ACC112 (cell line): ENCODE results near the gene ICAM2.

ENCODE experiments used
- H2AFZ ChIP-seq: fragments of 200-600 bp; sonication (generic); one replicate; pipeline ENCODE4 v1.6.0; 2017; ENCODE audit warnings: antibody characterized with exemption, low read length; ENCODE audit not compliant: unreplicated experiment
- H3K27ac ChIP-seq: fragments of 200-600 bp; sonication (generic); 2 replicates; pipeline ENCODE4 v1.5.1; 2014; ENCODE audit warnings: low read depth, mild to moderate bottlenecking, antibody characterized with exemption, low read length, moderate library complexity
- H3K27me3 ChIP-seq: fragments of 200-600 bp; sonication (generic); 2 replicates; pipeline ENCODE4 v1.6.1; 2014; ENCODE audit warnings: mild to moderate bottlenecking, antibody characterized with exemption, low read length, moderate library complexity, mixed read lengths; ENCODE audit not compliant: insufficient read depth
- H3K36me3 ChIP-seq: fragments of 200-600 bp; sonication (generic); 2 replicates; pipeline ENCODE4 v1.6.1; 2016; ENCODE audit warnings: mild to moderate bottlenecking, antibody characterized with exemption, low read length, moderate library complexity, mixed read lengths; ENCODE audit not compliant: insufficient read depth
- H3K4me1 ChIP-seq: fragments of 200-600 bp; sonication (generic); one replicate; pipeline ENCODE4 v1.6.1; 2016; ENCODE audit warnings: low read length, mixed read lengths; ENCODE audit not compliant: insufficient read depth, unreplicated experiment, control insufficient read depth
- H3K4me3 ChIP-seq: fragments of 200-600 bp; sonication (generic); 2 replicates; pipeline ENCODE4 v1.5.1; 2014; ENCODE audit warnings: mild to moderate bottlenecking, low read depth, low read length
- H3K79me2 ChIP-seq: fragments of 200-600 bp; sonication (generic); one replicate; pipeline ENCODE4 v1.6.0; 2016; ENCODE audit warnings: low read length; ENCODE audit not compliant: control insufficient read depth, unreplicated experiment, insufficient read depth

The ICAM2 gene

DNA sequence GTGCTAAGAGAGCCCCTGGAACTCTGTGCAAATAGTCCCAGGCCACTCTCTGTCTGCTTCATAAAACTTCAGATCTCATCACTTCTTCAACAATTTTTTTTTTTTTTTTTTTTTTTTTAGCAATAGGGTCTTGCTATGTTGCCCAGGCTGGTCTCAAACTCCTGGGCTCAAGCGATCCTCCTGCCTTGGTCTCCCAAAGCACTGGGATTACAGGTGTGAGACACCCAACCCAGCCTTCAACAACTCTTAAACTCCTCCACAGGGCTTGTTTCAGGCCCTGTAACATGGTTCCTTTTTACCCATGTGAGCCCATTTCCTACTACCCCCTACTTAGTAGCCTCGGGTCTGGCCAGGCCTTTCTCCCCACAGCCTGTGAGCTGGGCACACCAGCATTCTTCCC is 39.3 kb upstream of the ICAM2 start:
- Histone ChIP-seq H3K36me3 (no peaks in the 10 kb centered on the region), H3K27me3 (no peaks in the 10 kb centered on the region), H2AFZ (no peak overlapping the region), H3K4me1 (peaks cover 6% of the 10 kb centered on the region), H3K27ac (no peak overlapping the region), H3K79me2 (no peaks in the 10 kb centered on the region), H3K4me3 (no peak overlapping the region)

DNA sequence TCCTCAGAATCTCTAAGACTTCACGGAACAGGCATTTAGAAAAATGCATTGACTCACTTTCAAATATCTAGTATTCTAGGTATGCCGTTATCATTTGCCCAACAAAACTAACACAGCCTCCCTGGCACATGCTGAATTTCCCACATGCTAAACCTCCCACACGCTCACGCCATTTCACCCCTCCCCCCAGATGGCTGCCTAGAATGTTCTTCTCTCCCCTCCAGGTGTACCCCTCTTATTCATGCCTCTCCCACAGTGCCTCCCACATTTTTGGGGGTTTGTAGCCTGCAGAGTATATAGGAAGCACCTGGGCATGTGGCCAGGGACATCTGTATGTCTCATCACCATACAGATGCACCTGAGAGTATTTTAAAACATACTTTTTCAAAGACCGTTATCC is 38.2 kb upstream of the ICAM2 start:
- H3K4me1 ChIP-seq = peaks cover 6% of the 10 kb centered on the region
- no peaks in the 10 kb centered on the region for H3K27me3 ChIP-seq
- no peak overlapping the region for H3K27ac ChIP-seq
- no peaks in the 10 kb centered on the region for H3K79me2 ChIP-seq
- H3K4me3 ChIP-seq = no peak overlapping the region
- H2AFZ ChIP-seq = no peak overlapping the region
- 0 out of 2 replicates have a peak, but pooled peaks cover 3% of the 10 kb centered on the region for H3K36me3 ChIP-seq

DNA sequence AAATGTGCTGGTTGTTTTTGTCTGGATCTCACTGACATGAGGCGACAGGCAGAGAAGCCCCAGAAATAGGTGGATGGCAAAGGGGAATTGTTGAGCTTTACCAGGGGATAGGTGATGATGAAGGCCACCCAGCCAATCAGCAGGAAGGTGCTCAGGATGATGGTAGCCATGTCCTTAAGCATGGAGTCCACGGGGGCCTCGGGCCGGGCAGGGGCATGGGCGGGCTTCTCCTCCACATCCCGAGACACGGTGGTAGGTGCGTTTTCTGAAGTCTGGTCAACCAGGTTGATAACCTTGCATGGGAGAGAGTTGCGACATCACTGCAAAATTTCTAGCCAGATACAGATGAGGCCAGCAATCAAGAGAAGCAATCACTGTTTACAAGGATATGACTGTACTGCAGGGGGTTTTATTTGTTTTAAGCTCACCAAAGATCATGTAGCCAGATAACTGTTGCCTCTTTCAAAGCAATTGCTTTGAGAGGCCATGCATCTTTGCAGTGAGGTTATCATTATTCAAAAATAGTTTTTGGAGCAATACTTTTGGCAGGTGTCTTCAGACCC is 37.3 kb upstream of the ICAM2 start:
- Histone ChIP-seq H3K36me3 (0 out of 2 replicates have a peak, but pooled peaks cover 3% of the 10 kb centered on the region), H2AFZ (no peak overlapping the region), H3K27ac (no peak overlapping the region), H3K79me2 (no peaks in the 10 kb centered on the region), H3K4me1 (peaks cover 6% of the 10 kb centered on the region), H3K27me3 (no peaks in the 10 kb centered on the region), H3K4me3 (no peak overlapping the region)

DNA sequence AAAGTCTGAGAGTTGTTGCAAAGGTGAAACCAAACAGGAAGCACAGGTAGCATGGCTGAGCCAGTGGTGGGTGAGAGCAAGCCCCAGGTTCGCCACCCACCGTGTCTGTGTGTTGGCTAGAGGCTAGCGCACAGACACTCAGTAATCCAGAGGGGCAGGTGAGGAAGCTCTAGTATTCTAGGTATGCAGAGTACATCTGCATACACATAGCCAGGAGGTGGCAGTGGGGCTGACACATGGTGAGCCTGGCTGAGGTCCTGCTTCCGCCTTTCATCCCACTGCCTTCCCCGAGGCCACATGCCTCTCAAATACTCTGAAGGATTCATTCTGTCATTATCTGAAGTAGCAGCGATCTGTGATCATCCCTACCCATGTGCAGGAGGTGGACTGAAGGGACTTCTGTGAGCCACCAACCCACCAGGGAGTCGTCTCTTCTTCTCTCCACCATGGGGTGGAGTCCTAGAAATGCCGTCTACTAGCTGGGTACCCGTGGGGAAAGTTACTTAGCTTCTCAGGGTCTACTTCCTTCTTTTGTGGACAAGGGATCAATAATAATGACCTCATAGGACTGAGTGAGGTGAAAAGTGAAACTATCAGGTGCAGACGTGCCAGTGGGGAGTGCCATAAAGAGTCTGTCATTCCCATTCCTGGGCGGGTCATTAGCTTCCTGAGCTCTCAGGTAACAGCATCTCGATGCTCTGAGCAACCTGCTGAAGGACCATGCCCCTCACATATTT is 36.0 kb upstream of the ICAM2 start:
- Histone ChIP-seq H2AFZ (no peak overlapping the region), H3K4me3 (no peak overlapping the region), H3K4me1 (peaks cover 2% of the 10 kb centered on the region), H3K27ac (no peak overlapping the region), H3K27me3 (no peaks in the 10 kb centered on the region), H3K36me3 (0 out of 2 replicates have a peak, but pooled peaks cover 3% of the 10 kb centered on the region), H3K79me2 (no peaks in the 10 kb centered on the region)

DNA sequence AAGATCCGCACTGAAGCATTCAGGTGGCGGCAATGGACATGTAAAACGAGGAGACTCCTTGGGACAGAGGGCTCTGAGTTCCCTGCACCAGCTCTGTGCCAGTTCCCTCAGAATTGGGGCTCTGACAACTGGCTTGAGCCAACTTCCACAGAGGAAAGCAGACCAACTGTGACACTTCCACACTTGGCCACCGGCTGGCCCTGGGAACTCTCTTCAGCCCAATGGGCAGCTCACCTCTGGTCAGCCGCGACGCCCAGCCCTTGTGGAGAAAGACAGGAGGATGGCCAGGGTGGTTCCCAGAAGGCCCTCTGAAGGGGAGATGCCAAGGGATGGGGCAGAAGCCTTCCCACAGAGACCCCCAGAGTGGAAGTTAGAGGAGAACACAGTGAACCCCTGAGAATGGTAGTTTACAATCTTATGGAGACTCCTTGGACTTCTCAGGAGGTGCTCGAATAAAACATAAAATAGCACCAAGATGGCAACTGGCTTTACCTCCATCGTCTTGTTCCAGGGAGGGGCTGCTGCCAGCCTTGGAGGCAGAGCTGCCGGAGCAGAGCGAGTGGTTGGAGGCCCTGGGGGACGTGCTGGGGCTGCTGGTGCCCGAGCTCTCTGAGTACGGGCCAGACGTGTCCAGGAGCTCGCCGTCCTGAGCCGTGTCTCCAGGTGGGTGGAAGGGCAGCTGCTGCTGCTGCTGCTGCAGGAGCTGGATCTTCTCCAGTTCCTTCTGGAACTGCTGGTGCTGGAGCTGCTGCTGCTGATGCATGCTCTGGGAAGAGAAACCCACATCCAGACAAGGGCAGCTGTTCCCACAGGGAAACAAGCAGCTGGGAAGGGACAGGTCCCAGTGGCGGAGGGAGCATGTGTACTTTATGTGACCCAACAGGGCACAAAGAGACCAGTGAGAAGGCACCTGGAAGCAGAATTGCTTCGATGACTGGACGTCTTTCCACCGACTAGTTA is 35.0 kb upstream of the ICAM2 start:
- Histone ChIP-seq H3K36me3 (peaks cover 5% of the 10 kb centered on the region; the same call in 1 of the 2 replicates), H3K4me1 (no peaks in the 10 kb centered on the region), H3K4me3 (no peak overlapping the region), H3K79me2 (no peaks in the 10 kb centered on the region), H3K27me3 (no peaks in the 10 kb centered on the region), H2AFZ (no peak overlapping the region), H3K27ac (no peak overlapping the region)

DNA sequence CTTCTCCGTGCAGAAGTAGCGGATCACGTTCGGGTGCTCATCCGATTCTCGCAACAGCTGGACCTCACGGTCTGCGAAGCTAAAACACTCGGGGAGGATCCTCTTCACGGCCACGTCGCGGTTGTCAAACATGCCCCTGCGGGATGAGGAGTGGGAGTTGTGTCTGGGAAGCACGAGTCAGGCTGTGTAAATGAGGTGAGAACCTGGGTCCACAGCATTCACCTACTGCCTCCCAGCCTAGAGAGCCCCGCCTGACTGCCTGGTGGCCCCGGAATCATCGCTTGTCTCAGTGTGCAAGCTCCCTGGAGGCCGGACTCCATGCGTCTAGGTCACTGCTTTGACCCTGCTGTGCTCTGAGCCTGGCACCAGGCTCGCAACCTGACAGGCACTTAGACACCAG is 33.9 kb upstream of the ICAM2 start:
- Histone ChIP-seq H3K36me3 (peaks cover 10% of the 10 kb centered on the region; the same call in 1 of the 2 replicates), H3K27me3 (no peaks in the 10 kb centered on the region), H3K27ac (no peak overlapping the region), H3K4me1 (no peaks in the 10 kb centered on the region), H2AFZ (no peak overlapping the region), H3K4me3 (no peak overlapping the region), H3K79me2 (no peaks in the 10 kb centered on the region)

DNA sequence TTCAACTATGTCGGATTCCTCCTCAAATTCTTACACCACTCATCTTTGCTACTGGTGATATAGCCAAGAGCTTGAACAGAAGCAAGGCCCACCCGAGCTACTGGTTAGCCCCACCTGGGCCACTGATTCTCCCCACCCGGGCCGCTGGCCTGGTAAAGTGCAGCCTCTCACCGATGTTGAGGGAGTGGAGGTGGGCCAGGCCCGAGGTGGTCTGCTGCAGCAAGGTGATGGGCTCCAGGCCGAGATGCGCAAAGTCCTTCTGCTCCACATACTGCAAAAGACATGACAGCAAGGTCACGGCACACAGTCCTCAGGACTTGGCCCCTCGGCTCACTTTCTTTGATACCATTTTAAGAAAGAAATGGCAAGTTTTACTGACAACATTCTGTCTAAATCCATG is 32.7 kb upstream of the ICAM2 start:
- H3K4me1 ChIP-seq = no peaks in the 10 kb centered on the region
- H3K36me3 ChIP-seq = peaks cover 10% of the 10 kb centered on the region; the same call in 1 of the 2 replicates
- no peak overlapping the region for H3K27ac ChIP-seq
- no peaks in the 10 kb centered on the region for H3K27me3 ChIP-seq
- no peak overlapping the region for H2AFZ ChIP-seq
- H3K79me2 ChIP-seq = no peaks in the 10 kb centered on the region
- H3K4me3 ChIP-seq = no peak overlapping the region

DNA sequence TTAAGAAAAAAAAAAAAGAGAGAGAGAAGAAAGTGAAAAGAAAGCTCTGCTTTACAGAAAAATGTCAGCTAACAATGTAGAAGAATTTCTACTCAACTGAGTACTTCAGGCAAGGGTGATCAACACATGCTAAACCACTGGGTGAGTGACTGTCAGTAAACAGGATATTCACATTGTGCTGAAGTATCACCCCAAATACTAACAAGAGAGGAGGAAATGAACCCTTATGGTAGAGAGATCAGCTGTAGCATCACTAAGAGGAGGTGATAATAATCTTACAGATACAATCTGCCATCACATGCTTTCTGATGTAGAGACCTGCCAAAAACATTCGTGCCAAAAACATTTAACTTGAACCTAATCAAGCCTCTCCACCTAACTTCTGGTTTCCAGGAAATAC is 30.7 kb upstream of the ICAM2 start:
- H3K27me3 ChIP-seq = no peaks in the 10 kb centered on the region
- no peaks in the 10 kb centered on the region for H3K4me1 ChIP-seq
- no peak overlapping the region for H2AFZ ChIP-seq
- peaks cover 10% of the 10 kb centered on the region; the same call in 1 of the 2 replicates for H3K36me3 ChIP-seq
- H3K4me3 ChIP-seq = no peak overlapping the region
- H3K27ac ChIP-seq = no peak overlapping the region
- H3K79me2 ChIP-seq = no peaks in the 10 kb centered on the region

DNA sequence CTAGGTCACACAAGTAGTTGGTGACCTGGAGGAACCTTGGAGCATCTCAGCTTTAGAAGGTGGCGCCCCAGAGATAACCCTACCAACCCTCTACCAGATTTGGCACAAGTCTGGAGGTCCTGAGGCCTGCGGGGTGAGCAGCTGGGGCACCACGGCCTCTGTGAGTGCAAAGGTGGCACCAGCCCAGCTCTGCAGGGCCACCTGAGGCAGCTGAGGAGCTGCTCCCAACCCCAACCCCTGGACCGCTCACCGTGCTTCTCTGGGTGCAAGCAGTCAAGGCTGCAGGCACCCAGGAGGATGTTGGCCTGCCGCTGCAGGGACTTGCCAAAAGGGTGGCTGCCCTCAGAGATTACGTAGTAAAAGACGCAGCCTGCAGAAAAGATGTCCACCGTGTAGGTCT is 28.4 kb upstream of the ICAM2 start:
- Histone ChIP-seq H3K27me3 (no peaks in the 10 kb centered on the region), H2AFZ (no peak overlapping the region), H3K79me2 (no peaks in the 10 kb centered on the region), H3K4me1 (no peaks in the 10 kb centered on the region), H3K4me3 (no peak overlapping the region), H3K27ac (no peak overlapping the region), H3K36me3 (peaks cover 7% of the 10 kb centered on the region; the same call in 1 of the 2 replicates)

DNA sequence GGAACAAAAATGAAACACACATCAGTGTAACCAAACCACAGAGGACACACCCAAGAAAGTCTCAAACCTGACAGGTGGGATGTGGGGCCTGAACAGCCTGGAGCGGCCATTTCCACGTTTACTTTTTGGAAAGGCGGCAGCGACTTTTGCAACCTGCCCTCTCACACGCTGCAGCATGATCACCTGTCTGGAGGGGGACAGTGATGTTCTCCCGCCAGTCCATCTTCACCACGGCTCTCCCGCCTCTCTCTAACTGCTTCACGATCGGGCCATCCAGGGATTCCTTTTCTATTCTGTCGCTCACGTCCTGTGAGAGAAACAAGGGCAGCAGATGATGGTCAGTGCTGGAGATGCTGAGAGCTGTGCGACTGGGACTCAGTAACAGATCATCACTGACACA is 24.7 kb upstream of the ICAM2 start:
- H3K4me1 ChIP-seq = peaks cover 10% of the 10 kb centered on the region
- peaks cover 2% of the 10 kb centered on the region; the same call in 1 of the 2 replicates for H3K36me3 ChIP-seq
- no peak overlapping the region for H2AFZ ChIP-seq
- no peaks in the 10 kb centered on the region for H3K27me3 ChIP-seq
- no peak overlapping the region for H3K4me3 ChIP-seq
- no peaks in the 10 kb centered on the region for H3K79me2 ChIP-seq
- no peak overlapping the region for H3K27ac ChIP-seq
